ENCODE data around the gene TMLHE.

DNA sequence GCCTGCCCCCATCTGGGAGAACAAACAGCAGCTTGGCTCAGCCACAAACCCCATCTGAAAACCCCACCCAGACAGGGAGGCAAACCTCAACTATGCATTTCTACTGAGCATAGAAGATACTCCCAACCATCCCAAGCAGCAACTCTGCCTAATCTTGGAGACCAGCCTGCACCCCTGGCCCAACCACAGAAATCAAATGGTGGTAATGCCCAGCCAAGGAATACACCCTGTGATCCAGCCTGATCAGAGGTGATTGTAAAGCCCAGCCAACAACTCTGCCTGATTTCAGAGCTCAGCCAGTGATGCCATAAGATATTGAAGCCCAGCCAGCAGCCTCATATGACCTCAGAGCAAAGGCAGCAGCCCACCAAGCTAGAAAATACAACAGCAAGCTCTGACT is 19.8 kb downstream of the TMLHE start:
- TF ChIP-seq, protein P1, sequence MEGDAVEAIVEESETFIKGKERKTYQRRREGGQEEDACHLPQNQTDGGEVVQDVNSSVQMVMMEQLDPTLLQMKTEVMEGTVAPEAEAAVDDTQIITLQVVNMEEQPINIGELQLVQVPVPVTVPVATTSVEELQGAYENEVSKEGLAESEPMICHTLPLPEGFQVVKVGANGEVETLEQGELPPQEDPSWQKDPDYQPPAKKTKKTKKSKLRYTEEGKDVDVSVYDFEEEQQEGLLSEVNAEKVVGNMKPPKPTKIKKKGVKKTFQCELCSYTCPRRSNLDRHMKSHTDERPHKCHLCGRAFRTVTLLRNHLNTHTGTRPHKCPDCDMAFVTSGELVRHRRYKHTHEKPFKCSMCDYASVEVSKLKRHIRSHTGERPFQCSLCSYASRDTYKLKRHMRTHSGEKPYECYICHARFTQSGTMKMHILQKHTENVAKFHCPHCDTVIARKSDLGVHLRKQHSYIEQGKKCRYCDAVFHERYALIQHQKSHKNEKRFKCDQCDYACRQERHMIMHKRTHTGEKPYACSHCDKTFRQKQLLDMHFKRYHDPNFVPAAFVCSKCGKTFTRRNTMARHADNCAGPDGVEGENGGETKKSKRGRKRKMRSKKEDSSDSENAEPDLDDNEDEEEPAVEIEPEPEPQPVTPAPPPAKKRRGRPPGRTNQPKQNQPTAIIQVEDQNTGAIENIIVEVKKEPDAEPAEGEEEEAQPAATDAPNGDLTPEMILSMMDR (IDR thresholded peaks at IDR 0.05) = no peak
- TF ChIP-seq EP300 (IDR thresholded peaks at IDR 0.05) (no peak), POLR2A (IDR thresholded peaks at IDR 0.05; ENCODE audit: low read depth) (no peak)
